ENCODE measurements around the gene KBTBD12.

DNA sequence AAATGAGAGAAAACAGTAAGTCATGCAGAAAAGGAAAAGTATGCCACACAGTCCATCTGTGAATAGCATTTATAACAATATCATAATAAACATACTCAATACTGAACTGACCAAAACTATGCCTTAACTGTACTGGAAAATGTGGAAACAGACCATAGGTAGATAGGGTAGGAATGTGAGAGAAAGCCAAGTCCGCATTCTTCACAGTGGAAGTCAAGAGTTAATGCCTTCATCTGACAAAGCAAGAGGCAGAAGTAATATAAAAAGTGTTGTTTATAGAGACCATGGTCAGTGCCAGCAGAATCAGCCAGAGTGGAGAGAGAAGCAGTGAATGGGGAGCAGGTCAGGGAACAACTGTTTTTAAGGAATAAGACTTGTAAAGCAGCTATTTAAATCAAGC lies 52.3 kb downstream of the KBTBD12 start:
- TF ChIP-seq, protein P1, sequence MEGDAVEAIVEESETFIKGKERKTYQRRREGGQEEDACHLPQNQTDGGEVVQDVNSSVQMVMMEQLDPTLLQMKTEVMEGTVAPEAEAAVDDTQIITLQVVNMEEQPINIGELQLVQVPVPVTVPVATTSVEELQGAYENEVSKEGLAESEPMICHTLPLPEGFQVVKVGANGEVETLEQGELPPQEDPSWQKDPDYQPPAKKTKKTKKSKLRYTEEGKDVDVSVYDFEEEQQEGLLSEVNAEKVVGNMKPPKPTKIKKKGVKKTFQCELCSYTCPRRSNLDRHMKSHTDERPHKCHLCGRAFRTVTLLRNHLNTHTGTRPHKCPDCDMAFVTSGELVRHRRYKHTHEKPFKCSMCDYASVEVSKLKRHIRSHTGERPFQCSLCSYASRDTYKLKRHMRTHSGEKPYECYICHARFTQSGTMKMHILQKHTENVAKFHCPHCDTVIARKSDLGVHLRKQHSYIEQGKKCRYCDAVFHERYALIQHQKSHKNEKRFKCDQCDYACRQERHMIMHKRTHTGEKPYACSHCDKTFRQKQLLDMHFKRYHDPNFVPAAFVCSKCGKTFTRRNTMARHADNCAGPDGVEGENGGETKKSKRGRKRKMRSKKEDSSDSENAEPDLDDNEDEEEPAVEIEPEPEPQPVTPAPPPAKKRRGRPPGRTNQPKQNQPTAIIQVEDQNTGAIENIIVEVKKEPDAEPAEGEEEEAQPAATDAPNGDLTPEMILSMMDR (conservative IDR thresholded peaks at IDR 0.05 in 1 of 2, IDR thresholded peaks at IDR 0.05 in 1 of 2; ENCODE audit: extremely low read depth in 1 of 2, insufficient read depth in 1 of 2, low read depth in 1 of 2, low read length in 2 of 2) = no peak
- no peak for TF ChIP-seq EZH2 (IDR thresholded peaks at IDR 0.05; ENCODE audit: borderline replicate concordance, low read length)
